ENCODE data around the gene GPR62. TPM values are rescaled to one million over a fixed set of nuclear protein-coding genes. Genes with fewer than 3 reads are reported as not detected.

Gene GPR62
- total and polyA plus RNA-seq, 9 of the 15 experiments (the other 6 are each of a cell fraction or from before 2014, with no cell fraction given), result not detected

DNA sequence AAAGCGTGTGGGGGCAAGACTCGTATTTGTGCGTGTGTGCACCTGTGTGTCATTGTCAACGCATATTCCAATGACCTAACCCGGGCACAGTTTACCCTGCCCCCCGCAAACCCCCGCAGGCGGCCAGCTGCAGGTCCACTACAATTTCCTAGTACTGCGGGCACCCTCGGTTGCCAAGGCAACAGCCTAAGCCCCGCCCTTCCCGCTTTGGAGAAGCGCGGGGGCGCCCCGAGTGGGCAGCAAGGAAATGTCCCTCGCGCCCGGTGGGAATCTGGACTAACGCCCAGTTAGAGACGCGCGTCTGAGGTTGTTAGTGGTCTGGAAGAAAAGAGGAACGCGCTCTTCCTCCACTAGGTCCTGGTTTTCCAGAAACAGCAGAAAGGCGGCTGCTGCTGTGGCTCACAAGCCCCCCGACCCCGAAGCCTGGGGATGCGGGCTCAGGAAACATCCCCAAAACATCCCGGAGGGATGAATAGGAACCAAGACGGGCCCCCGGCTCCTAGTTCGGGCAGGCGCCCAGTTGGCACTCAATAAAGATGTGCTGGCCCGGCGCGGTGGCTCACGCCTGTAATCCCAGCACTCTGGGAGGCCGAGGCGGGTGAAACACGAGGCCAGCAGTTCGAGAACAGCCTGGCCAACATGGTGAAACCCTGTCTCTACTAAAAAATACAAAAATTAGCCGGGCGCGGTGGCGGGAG lies 20.8 kb downstream of the GPR62 start (continued):
- TF ChIP-seq, protein P1, sequence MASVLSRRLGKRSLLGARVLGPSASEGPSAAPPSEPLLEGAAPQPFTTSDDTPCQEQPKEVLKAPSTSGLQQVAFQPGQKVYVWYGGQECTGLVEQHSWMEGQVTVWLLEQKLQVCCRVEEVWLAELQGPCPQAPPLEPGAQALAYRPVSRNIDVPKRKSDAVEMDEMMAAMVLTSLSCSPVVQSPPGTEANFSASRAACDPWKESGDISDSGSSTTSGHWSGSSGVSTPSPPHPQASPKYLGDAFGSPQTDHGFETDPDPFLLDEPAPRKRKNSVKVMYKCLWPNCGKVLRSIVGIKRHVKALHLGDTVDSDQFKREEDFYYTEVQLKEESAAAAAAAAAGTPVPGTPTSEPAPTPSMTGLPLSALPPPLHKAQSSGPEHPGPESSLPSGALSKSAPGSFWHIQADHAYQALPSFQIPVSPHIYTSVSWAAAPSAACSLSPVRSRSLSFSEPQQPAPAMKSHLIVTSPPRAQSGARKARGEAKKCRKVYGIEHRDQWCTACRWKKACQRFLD (CRISPR knock-in tag; IDR thresholded peaks at IDR 0.05), result no peak
- TF ChIP-seq, protein P2, sequence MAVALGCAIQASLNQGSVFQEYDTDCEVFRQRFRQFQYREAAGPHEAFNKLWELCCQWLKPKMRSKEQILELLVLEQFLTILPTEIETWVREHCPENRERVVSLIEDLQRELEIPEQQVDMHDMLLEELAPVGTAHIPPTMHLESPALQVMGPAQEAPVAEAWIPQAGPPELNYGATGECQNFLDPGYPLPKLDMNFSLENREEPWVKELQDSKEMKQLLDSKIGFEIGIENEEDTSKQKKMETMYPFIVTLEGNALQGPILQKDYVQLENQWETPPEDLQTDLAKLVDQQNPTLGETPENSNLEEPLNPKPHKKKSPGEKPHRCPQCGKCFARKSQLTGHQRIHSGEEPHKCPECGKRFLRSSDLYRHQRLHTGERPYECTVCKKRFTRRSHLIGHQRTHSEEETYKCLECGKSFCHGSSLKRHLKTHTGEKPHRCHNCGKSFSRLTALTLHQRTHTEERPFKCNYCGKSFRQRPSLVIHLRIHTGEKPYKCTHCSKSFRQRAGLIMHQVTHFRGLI (CRISPR knock-in tag; IDR thresholded peaks at IDR 0.05), result no peak
- TF ChIP-seq RAD51 (IDR thresholded peaks at IDR 0.05; ENCODE audit: borderline replicate concordance, low read depth) (no peak), NCOA2 (IDR thresholded peaks at IDR 0.05; ENCODE audit: partially characterized antibody in 2 of 2) (no peak), CHD4 (IDR thresholded peaks at IDR 0.05; ENCODE audit: insufficient read depth, insufficient replicate concordance, low read depth, low read length, poor library complexity, severe bottlenecking) (no peak), SUPT5H (IDR thresholded peaks at IDR 0.05) (no peak)
- TF ChIP-seq, protein P3, sequence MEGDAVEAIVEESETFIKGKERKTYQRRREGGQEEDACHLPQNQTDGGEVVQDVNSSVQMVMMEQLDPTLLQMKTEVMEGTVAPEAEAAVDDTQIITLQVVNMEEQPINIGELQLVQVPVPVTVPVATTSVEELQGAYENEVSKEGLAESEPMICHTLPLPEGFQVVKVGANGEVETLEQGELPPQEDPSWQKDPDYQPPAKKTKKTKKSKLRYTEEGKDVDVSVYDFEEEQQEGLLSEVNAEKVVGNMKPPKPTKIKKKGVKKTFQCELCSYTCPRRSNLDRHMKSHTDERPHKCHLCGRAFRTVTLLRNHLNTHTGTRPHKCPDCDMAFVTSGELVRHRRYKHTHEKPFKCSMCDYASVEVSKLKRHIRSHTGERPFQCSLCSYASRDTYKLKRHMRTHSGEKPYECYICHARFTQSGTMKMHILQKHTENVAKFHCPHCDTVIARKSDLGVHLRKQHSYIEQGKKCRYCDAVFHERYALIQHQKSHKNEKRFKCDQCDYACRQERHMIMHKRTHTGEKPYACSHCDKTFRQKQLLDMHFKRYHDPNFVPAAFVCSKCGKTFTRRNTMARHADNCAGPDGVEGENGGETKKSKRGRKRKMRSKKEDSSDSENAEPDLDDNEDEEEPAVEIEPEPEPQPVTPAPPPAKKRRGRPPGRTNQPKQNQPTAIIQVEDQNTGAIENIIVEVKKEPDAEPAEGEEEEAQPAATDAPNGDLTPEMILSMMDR (IDR thresholded peaks at IDR 0.05 in 2 of 3, conservative IDR thresholded peaks at IDR 0.05 in 1 of 3; ENCODE audit: insufficient read depth in 2 of 3, low read depth in 1 of 3, low read length in 3 of 3), result peak; percentile 20 to 38 (median 33); a peak in 4 of 6 replicates
- TF ChIP-seq, protein P4, sequence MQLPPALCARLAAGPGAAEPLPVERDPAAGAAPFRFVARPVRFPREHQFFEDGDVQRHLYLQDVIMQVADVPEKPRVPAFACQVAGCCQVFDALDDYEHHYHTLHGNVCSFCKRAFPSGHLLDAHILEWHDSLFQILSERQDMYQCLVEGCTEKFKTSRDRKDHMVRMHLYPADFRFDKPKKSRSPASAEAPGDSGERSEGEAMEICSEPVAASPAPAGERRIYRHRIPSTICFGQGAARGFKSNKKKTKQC (CRISPR knock-in tag; IDR thresholded peaks at IDR 0.05), result no peak
- TF ChIP-seq, protein P5, sequence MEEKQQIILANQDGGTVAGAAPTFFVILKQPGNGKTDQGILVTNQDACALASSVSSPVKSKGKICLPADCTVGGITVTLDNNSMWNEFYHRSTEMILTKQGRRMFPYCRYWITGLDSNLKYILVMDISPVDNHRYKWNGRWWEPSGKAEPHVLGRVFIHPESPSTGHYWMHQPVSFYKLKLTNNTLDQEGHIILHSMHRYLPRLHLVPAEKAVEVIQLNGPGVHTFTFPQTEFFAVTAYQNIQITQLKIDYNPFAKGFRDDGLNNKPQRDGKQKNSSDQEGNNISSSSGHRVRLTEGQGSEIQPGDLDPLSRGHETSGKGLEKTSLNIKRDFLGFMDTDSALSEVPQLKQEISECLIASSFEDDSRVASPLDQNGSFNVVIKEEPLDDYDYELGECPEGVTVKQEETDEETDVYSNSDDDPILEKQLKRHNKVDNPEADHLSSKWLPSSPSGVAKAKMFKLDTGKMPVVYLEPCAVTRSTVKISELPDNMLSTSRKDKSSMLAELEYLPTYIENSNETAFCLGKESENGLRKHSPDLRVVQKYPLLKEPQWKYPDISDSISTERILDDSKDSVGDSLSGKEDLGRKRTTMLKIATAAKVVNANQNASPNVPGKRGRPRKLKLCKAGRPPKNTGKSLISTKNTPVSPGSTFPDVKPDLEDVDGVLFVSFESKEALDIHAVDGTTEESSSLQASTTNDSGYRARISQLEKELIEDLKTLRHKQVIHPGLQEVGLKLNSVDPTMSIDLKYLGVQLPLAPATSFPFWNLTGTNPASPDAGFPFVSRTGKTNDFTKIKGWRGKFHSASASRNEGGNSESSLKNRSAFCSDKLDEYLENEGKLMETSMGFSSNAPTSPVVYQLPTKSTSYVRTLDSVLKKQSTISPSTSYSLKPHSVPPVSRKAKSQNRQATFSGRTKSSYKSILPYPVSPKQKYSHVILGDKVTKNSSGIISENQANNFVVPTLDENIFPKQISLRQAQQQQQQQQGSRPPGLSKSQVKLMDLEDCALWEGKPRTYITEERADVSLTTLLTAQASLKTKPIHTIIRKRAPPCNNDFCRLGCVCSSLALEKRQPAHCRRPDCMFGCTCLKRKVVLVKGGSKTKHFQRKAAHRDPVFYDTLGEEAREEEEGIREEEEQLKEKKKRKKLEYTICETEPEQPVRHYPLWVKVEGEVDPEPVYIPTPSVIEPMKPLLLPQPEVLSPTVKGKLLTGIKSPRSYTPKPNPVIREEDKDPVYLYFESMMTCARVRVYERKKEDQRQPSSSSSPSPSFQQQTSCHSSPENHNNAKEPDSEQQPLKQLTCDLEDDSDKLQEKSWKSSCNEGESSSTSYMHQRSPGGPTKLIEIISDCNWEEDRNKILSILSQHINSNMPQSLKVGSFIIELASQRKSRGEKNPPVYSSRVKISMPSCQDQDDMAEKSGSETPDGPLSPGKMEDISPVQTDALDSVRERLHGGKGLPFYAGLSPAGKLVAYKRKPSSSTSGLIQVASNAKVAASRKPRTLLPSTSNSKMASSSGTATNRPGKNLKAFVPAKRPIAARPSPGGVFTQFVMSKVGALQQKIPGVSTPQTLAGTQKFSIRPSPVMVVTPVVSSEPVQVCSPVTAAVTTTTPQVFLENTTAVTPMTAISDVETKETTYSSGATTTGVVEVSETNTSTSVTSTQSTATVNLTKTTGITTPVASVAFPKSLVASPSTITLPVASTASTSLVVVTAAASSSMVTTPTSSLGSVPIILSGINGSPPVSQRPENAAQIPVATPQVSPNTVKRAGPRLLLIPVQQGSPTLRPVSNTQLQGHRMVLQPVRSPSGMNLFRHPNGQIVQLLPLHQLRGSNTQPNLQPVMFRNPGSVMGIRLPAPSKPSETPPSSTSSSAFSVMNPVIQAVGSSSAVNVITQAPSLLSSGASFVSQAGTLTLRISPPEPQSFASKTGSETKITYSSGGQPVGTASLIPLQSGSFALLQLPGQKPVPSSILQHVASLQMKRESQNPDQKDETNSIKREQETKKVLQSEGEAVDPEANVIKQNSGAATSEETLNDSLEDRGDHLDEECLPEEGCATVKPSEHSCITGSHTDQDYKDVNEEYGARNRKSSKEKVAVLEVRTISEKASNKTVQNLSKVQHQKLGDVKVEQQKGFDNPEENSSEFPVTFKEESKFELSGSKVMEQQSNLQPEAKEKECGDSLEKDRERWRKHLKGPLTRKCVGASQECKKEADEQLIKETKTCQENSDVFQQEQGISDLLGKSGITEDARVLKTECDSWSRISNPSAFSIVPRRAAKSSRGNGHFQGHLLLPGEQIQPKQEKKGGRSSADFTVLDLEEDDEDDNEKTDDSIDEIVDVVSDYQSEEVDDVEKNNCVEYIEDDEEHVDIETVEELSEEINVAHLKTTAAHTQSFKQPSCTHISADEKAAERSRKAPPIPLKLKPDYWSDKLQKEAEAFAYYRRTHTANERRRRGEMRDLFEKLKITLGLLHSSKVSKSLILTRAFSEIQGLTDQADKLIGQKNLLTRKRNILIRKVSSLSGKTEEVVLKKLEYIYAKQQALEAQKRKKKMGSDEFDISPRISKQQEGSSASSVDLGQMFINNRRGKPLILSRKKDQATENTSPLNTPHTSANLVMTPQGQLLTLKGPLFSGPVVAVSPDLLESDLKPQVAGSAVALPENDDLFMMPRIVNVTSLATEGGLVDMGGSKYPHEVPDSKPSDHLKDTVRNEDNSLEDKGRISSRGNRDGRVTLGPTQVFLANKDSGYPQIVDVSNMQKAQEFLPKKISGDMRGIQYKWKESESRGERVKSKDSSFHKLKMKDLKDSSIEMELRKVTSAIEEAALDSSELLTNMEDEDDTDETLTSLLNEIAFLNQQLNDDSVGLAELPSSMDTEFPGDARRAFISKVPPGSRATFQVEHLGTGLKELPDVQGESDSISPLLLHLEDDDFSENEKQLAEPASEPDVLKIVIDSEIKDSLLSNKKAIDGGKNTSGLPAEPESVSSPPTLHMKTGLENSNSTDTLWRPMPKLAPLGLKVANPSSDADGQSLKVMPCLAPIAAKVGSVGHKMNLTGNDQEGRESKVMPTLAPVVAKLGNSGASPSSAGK (IDR thresholded peaks at IDR 0.05), result no peak

Measured in K562 (cell line).